Activated naive CD8-positive, alpha-beta T cell treated with anti-CD3 and anti-CD28 coated beads for 36 hours (primary cell): ENCODE measurements around the gene EYS. TPM values are rescaled to one million over a fixed set of nuclear protein-coding genes. Genes with fewer than 3 reads are reported as not detected.

Experiments
- DNase-seq: peaks from one replicate; pipeline ENCODE4 v3.0.0; 2021
- H3K27ac Mint-ChIP-seq: one replicate; pipeline ENCODE4 v1.8.0; 2022; ENCODE audit warnings: mild to moderate bottlenecking, moderate library complexity, mixed read lengths
- H3K27me3 Mint-ChIP-seq: one replicate; pipeline ENCODE4 v1.8.0; 2022; ENCODE audit warnings: mild to moderate bottlenecking, mixed read lengths
- H3K36me3 Mint-ChIP-seq: one replicate; pipeline ENCODE4 v1.8.0; 2021; ENCODE audit warnings: mild to moderate bottlenecking, mixed read lengths
- H3K4me1 Mint-ChIP-seq: one replicate; pipeline ENCODE4 v1.8.0; 2021; ENCODE audit warnings: mixed read lengths
- H3K4me3 Mint-ChIP-seq: one replicate; pipeline ENCODE4 v1.8.0; 2022; ENCODE audit warnings: mild to moderate bottlenecking, moderate library complexity, mixed read lengths
- H3K9me3 Mint-ChIP-seq: one replicate; pipeline ENCODE4 v1.8.0; 2022; ENCODE audit warnings: mixed read lengths
- total RNA-seq, 2 experiments: library from RNA; stranded (reverse); gene quantifications; one replicate each; pipeline ENCODE4 v1.2.3, GENCODE V29; 2021

The EYS gene
- total RNA-seq, 2 experiments from 2014 or later = not detected

- no peaks in the 10 kb centered on the region for H3K4me1 Mint-ChIP-seq
- no peaks in the 10 kb centered on the region for H3K27me3 Mint-ChIP-seq
- DNase-seq = no peak
- H3K36me3 Mint-ChIP-seq = no peaks in the 10 kb centered on the region
- no peak overlapping the region for H3K27ac Mint-ChIP-seq
- H3K9me3 Mint-ChIP-seq = peaks cover 4% of the 10 kb centered on the region
- no peak overlapping the region for H3K4me3 Mint-ChIP-seq
Observed at GRCh38 chr6:64683682-64684081, 1023.3 kb downstream of the EYS start.

- Mint-ChIP-seq H3K27ac (no peak overlapping the region), H3K27me3 (no peaks in the 10 kb centered on the region), H3K9me3 (peaks cover 4% of the 10 kb centered on the region), H3K4me3 (no peak overlapping the region), H3K36me3 (no peaks in the 10 kb centered on the region), H3K4me1 (no peaks in the 10 kb centered on the region)
- DNase-seq = no peak
Observed at GRCh38 chr6:64681416-64682160, 1025.4 kb downstream of the EYS start.

- peaks cover 4% of the 10 kb centered on the region for H3K9me3 Mint-ChIP-seq
- no peak overlapping the region for H3K27ac Mint-ChIP-seq
- H3K36me3 Mint-ChIP-seq = no peaks in the 10 kb centered on the region
- no peaks in the 10 kb centered on the region for H3K27me3 Mint-ChIP-seq
- no peak overlapping the region for H3K4me3 Mint-ChIP-seq
- no peak for DNase-seq
- no peaks in the 10 kb centered on the region for H3K4me1 Mint-ChIP-seq
Observed at GRCh38 chr6:64680446-64680845, 1026.6 kb downstream of the EYS start.

DNA sequence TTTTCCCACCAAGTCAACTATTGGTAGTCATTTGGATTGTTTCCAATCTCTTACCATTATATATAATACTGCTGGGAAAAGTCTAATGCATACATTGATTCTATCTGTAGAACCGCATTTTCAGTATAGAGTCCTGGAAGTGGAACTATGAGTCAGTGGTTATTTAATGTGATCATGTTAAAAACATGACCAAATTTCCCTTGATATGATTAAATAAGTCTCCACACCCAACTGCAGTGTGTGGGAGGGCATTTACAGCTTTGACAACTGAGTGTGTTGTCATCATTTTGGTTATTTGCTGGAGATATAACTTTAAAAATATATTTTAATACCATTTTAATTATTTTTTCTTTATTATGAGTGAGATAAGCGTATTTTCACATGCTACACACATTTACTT is 1027.6 kb downstream of the EYS start:
- H3K27me3 Mint-ChIP-seq = no peaks in the 10 kb centered on the region
- no peaks in the 10 kb centered on the region for H3K36me3 Mint-ChIP-seq
- DNase-seq = no peak
- no peak overlapping the region for H3K27ac Mint-ChIP-seq
- peaks cover 4% of the 10 kb centered on the region for H3K9me3 Mint-ChIP-seq
- H3K4me1 Mint-ChIP-seq = no peaks in the 10 kb centered on the region
- H3K4me3 Mint-ChIP-seq = no peak overlapping the region

DNA sequence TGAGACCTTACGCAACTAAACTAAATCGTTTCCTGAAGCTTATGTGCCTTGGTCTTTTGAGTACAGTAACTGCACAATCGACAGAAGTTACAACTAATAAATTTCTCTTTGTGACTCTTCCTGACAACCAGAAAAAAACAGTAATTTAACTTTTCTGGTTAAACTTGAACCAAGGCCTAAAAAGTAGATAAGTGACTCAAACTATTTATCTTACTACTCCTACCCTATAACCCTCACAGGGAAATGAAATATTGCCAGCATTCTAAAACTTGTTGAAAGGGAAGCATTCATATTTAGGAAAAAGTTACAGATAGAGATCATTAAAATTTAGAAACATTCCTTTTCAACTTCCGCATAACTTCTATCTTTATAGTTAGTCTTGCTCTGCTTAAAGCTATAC is 1034.4 kb downstream of the EYS start:
- H3K27me3 Mint-ChIP-seq = no peaks in the 10 kb centered on the region
- peaks cover 2% of the 10 kb centered on the region for H3K9me3 Mint-ChIP-seq
- DNase-seq = no peak
- no peaks in the 10 kb centered on the region for H3K36me3 Mint-ChIP-seq
- no peak overlapping the region for H3K27ac Mint-ChIP-seq
- no peak overlapping the region for H3K4me3 Mint-ChIP-seq
- no peaks in the 10 kb centered on the region for H3K4me1 Mint-ChIP-seq

DNA sequence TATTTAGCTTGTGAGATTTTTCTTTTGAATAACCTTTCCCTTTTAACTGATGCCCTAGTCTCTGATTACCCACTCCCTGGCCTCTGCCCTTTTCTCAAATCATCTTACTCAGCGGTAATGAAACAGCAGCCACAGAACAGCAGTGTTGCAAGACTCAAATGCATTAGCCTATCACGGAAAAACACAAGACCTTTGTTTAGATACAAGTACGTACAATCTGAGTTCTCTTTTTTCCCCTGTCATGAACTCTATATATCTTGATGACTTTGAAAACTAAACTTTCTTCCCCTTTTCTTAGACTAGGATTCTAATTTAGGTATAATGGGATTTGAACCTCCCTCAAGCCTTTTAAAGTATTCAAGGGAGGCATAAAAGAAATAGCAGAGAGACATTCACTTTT is 1034.9 kb downstream of the EYS start:
- Mint-ChIP-seq H3K27me3 (no peaks in the 10 kb centered on the region), H3K4me3 (no peak overlapping the region)

GRCh38 chr6:64665137-64665536 is 1041.9 kb downstream of the EYS start:
- DNase-seq = no peak
- Mint-ChIP-seq H3K4me3 (no peak overlapping the region), H3K4me1 (no peaks in the 10 kb centered on the region), H3K27ac (no peak overlapping the region), H3K27me3 (no peaks in the 10 kb centered on the region), H3K36me3 (no peaks in the 10 kb centered on the region), H3K9me3 (peaks cover 12% of the 10 kb centered on the region)

More for the DNA sequence above, 1034.9 kb downstream of the EYS start:
- DNase-seq = no peak
- no peaks in the 10 kb centered on the region for H3K4me1 Mint-ChIP-seq
- H3K36me3 Mint-ChIP-seq = no peaks in the 10 kb centered on the region
- no peak overlapping the region for H3K27ac Mint-ChIP-seq
- peaks cover 2% of the 10 kb centered on the region for H3K9me3 Mint-ChIP-seq

DNA sequence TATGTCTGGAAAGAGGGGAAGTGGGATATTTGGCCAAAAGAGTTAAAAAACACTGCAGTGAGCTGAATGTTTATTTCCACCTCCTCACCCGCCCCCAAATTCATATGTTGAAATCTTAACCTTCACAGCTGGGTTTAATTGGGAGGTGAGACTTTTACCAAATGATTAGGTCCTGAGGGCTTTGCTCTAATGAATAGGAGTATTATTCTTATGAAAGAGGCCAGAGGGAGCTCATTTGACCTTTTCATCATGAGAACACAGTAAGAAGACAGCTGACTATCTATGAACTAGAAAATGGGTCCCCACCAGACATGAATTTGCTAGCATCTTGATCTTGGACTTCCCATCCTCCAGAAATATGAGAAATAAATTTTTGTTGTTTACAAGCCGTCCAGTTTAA is 1042.5 kb downstream of the EYS start:
- DNase-seq = no peak
- Mint-ChIP-seq H3K27me3 (no peaks in the 10 kb centered on the region), H3K4me3 (no peak overlapping the region), H3K36me3 (no peaks in the 10 kb centered on the region), H3K27ac (no peak overlapping the region), H3K9me3 (peaks cover 12% of the 10 kb centered on the region), H3K4me1 (no peaks in the 10 kb centered on the region)

DNA sequence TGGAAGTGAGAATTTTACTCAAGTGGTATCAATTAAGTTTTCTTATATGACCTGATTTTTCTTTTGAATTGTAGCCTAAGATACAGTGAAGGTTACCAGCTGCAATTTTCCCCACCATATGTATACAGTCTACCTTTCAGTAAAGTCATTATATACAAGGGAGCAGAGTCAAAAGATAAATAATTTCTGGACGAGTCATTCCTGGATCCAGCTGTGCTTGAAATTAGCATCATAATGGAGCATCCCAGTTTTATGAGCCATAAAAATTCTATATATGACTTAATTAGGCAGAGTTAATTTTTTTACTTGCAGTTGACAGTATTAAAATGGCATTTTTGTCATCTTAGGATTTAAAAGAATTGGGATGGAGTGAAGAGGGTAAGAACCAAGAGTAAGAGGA is 1063.0 kb downstream of the EYS start:
- Mint-ChIP-seq H3K4me3 (no peak overlapping the region), H3K4me1 (no peaks in the 10 kb centered on the region), H3K36me3 (no peaks in the 10 kb centered on the region), H3K27me3 (no peaks in the 10 kb centered on the region), H3K27ac (no peak overlapping the region), H3K9me3 (peaks cover 1% of the 10 kb centered on the region)
- DNase-seq = no peak

DNA sequence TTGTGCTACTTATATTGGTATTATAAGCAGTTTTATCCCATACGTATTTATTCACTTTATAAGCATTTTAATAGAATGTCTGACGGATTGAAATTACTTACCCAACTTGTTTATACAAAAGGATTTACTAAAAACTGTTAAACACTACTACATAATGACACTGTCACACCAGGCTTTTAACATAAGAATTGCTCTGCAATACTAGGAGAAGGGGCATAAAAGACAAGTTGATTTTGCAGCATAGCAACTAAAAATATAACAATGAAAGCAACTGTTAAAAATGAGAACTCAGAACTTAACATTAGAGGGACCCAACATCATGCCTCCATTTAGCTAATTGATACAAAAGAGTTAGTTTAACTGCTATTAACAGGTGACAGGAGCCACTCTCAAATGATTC is 1076.1 kb downstream of the EYS start:
- DNase-seq = no peak
- Mint-ChIP-seq H3K9me3 (peaks cover 2% of the 10 kb centered on the region), H3K4me1 (no peaks in the 10 kb centered on the region), H3K27ac (no peak overlapping the region), H3K4me3 (no peak overlapping the region), H3K27me3 (no peaks in the 10 kb centered on the region), H3K36me3 (no peaks in the 10 kb centered on the region)

DNA sequence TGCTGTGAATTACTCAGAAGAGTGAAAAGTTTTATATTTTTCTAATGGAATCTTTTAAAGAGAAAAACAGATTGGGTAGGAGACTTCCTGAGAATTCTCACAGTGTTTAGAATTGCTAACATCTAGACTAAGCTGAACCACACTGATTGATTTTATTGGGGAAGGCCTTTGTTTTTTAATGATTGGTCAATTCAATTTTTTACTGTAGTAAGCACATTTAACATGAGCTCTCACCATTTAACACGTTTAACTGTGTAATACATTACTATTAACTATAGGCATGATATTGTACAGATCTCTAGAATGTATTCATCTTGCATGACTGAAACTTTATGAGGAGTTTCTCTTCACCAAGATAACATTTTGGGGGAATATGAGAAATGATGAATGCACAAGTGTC is 1084.1 kb downstream of the EYS start:
- no peak for DNase-seq
- Mint-ChIP-seq H3K27me3 (no peaks in the 10 kb centered on the region), H3K4me1 (no peaks in the 10 kb centered on the region), H3K36me3 (no peaks in the 10 kb centered on the region), H3K4me3 (no peak overlapping the region), H3K27ac (no peak overlapping the region), H3K9me3 (peaks cover 2% of the 10 kb centered on the region)

DNA sequence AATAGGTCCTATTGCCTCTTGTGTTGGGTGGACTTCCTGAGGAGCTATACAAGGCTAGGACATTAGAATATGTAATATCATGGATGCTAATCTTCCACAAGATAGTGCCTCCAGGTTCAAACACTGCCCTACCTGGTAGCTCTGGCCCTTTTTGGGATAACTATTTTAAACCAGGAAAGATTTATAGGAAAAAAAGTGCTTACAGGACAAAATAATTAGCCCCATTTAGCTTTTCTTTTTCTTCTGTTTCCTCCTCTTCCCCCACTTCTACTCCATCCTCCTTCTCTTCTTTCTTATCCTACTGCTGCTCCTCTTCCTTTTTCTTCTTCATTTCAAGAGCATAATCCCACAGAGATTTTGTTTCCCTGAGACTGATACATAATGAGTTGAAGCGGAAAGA is 1104.0 kb downstream of the EYS start:
- no peak for DNase-seq
- H3K27me3 Mint-ChIP-seq = no peaks in the 10 kb centered on the region
- no peak overlapping the region for H3K27ac Mint-ChIP-seq
- no peaks in the 10 kb centered on the region for H3K4me1 Mint-ChIP-seq
- H3K4me3 Mint-ChIP-seq = no peak overlapping the region
- H3K36me3 Mint-ChIP-seq = no peaks in the 10 kb centered on the region
- H3K9me3 Mint-ChIP-seq = peaks cover 6% of the 10 kb centered on the region

GRCh38 chr6:64591676-64592036 is 1115.4 kb downstream of the EYS start:
- H3K9me3 Mint-ChIP-seq = peaks cover 5% of the 10 kb centered on the region
- no peak for DNase-seq
- no peak overlapping the region for H3K27ac Mint-ChIP-seq
- H3K4me3 Mint-ChIP-seq = no peak overlapping the region
- H3K27me3 Mint-ChIP-seq = no peaks in the 10 kb centered on the region
- H3K4me1 Mint-ChIP-seq = no peaks in the 10 kb centered on the region
- no peaks in the 10 kb centered on the region for H3K36me3 Mint-ChIP-seq

GRCh38 chr6:64590965-64591675 is 1115.9 kb downstream of the EYS start:
- H3K4me3 Mint-ChIP-seq = no peak overlapping the region
- H3K36me3 Mint-ChIP-seq = no peaks in the 10 kb centered on the region
- peaks cover 5% of the 10 kb centered on the region for H3K9me3 Mint-ChIP-seq
- no peak overlapping the region for H3K27ac Mint-ChIP-seq
- DNase-seq = no peak
- no peaks in the 10 kb centered on the region for H3K4me1 Mint-ChIP-seq
- no peaks in the 10 kb centered on the region for H3K27me3 Mint-ChIP-seq

DNA sequence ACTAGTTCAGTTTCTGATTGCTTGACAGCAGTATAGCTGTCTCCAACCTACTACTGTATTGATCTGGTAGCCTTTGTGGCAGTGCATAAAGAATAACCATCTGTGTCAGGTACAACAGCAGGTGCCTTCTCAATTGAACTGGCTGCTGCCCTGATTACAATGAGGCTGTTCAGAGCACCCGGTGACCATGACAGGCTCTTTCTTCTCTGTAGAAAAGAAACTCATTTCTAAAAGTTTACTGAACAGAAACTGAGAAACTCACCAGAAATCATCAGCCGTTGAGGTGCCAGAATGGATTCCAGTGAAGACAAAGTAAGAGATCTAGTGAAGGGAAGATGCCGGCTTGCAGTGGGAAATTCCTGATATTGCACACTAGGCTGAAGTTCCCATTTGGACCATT is 1117.1 kb downstream of the EYS start:
- no peak overlapping the region for H3K27ac Mint-ChIP-seq
- H3K36me3 Mint-ChIP-seq = no peaks in the 10 kb centered on the region
- no peak for DNase-seq
- H3K27me3 Mint-ChIP-seq = no peaks in the 10 kb centered on the region
- H3K4me3 Mint-ChIP-seq = no peak overlapping the region
- H3K4me1 Mint-ChIP-seq = no peaks in the 10 kb centered on the region
- H3K9me3 Mint-ChIP-seq = peaks cover 1% of the 10 kb centered on the region

GRCh38 chr6:64580346-64580745 is 1126.7 kb downstream of the EYS start:
- Mint-ChIP-seq H3K4me3 (no peak overlapping the region), H3K27me3 (no peaks in the 10 kb centered on the region), H3K36me3 (no peaks in the 10 kb centered on the region), H3K27ac (no peak overlapping the region), H3K9me3 (peaks cover 4% of the 10 kb centered on the region), H3K4me1 (no peaks in the 10 kb centered on the region)
- no peak for DNase-seq
